K562 (cell line): Measurements from ENCODE around the gene AIFM3. TPM values are rescaled to one million over a fixed set of nuclear protein-coding genes. Genes with fewer than 3 reads are reported as not detected.

ENCODE experiments used
- CHD1 ChIP-seq: fragments of 200-600 bp; sonication (generic); IDR thresholded peaks from one replicate; pipeline ENCODE4 v1.6.1; 2012; ENCODE audit warnings: mild to moderate bottlenecking, moderate library complexity, low read length, inconsistent platforms
- CHD7 ChIP-seq: fragments of 200-600 bp; sonication (generic); IDR thresholded peaks from one replicate; pipeline ENCODE4 v1.6.1; 2012; ENCODE audit warnings: mild to moderate bottlenecking, low read depth, low read length, inconsistent platforms
- LARP7 ChIP-seq: fragments of 450-650 bp; IDR thresholded peaks from 2 replicates; pipeline ENCODE4 v1.6.1; 2016
- MNT ChIP-seq, 2 experiments: fragments of 450-650 bp; conservative IDR thresholded peaks; 2 replicates each; pipeline ENCODE4 v1.6.1; 2017; ENCODE audit warnings: mild to moderate bottlenecking in 2 of 2, moderate library complexity in 2 of 2
- NFE2L1 ChIP-seq: fragments of 450-650 bp; IDR thresholded peaks from 2 replicates; pipeline ENCODE4 v1.6.1; 2016; ENCODE audit warnings: missing genetic modification characterization, low read depth, mild to moderate bottlenecking, missing compliant biosample characterization, moderate library complexity, borderline replicate concordance
- POLR2AphosphoS2 ChIP-seq: IDR thresholded peaks from 2 replicates; pipeline ENCODE4 v1.6.1; 2012; ENCODE audit warnings: low read length, improper control_type of control experiment
- SRF ChIP-seq, 2 experiments: fragments of 250-450, 450-650 bp in 1 of 2; sonication (Bioruptor Pico) in 1 of 2; sonication (generic) in 1 of 2; formaldehyde crosslinking; IDR thresholded peaks; 2 replicates each; pipeline versions ENCODE4 v1.5.0 to v1.5.1; 2020 to 2022; ENCODE audit warnings: mild to moderate bottlenecking in 1 of 2, missing genetic modification reagents in 1 of 2
- ZBTB8A ChIP-seq: fragments of 450-650 bp; IDR thresholded peaks from 2 replicates; pipeline ENCODE4 v1.6.1; 2018; ENCODE audit warnings: mild to moderate bottlenecking, moderate library complexity; ENCODE audit not compliant: partially characterized antibody
- ZNF239 ChIP-seq: fragments of 250-450 bp; sonication (Bioruptor Pico); IDR thresholded peaks from 2 replicates; pipeline ENCODE4 v1.4.0; 2020; ENCODE audit warnings: mild to moderate bottlenecking
- ZNF274 ChIP-seq: IDR thresholded peaks from 2 replicates; pipeline ENCODE4 v1.6.1; 2011; ENCODE audit warnings: low read depth, mild to moderate bottlenecking, low read length, moderate library complexity, borderline replicate concordance
- ZNF280A ChIP-seq: fragments of 450-650 bp; IDR thresholded peaks from 2 replicates; pipeline ENCODE4 v1.6.1; 2018; ENCODE audit warnings: mild to moderate bottlenecking, low read depth; ENCODE audit not compliant: partially characterized antibody
- ZNF717 ChIP-seq: fragments of 250-450 bp; sonication (Bioruptor Pico); IDR thresholded peaks from 2 replicates; pipeline ENCODE4 v1.5.0; 2021
- polyA plus RNA-seq, 8 experiments: library from polyadenylated mRNA; depleted of rRNA in 4 of 8; stranded (reverse) in 5 of 8; unstranded in 3 of 8; fragments of >200 nt; fragmentation: Nextera tagmentation in 2 of 8; fragmentation: Illumina TruSeq in 1 of 8; extraction: Ambion mirVana in 2 of 8; extraction: Trizol in 1 of 8; gene quantifications; 2 replicates each; pipeline versions ENCODE4 v1.2.1 to v1.2.3, GENCODE V29; 2011 to 2014; ENCODE audit warnings: inconsistent platforms in 1 of 8, missing spikeins in 1 of 8
- total RNA-seq, 7 experiments: library from RNA; depleted of rRNA in 6 of 7; stranded (reverse); fragments of >200 nt in 6 of 7; fragmentation: Illumina TruSeq in 2 of 7; extraction: Trizol in 2 of 7; gene quantifications; 2 replicates each; pipeline versions ENCODE4 v1.2.1 to v1.2.3, GENCODE V29; 2011 to 2021; ENCODE audit warnings: low replicate concordance in 1 of 7

The AIFM3 gene
- total and polyA plus RNA-seq, 9 of the 15 experiments (the other 6 are each of a cell fraction or from before 2014, with no cell fraction given) = 0.03 to 0.20 (median 0.07) TPM; not detected in 1

DNA sequence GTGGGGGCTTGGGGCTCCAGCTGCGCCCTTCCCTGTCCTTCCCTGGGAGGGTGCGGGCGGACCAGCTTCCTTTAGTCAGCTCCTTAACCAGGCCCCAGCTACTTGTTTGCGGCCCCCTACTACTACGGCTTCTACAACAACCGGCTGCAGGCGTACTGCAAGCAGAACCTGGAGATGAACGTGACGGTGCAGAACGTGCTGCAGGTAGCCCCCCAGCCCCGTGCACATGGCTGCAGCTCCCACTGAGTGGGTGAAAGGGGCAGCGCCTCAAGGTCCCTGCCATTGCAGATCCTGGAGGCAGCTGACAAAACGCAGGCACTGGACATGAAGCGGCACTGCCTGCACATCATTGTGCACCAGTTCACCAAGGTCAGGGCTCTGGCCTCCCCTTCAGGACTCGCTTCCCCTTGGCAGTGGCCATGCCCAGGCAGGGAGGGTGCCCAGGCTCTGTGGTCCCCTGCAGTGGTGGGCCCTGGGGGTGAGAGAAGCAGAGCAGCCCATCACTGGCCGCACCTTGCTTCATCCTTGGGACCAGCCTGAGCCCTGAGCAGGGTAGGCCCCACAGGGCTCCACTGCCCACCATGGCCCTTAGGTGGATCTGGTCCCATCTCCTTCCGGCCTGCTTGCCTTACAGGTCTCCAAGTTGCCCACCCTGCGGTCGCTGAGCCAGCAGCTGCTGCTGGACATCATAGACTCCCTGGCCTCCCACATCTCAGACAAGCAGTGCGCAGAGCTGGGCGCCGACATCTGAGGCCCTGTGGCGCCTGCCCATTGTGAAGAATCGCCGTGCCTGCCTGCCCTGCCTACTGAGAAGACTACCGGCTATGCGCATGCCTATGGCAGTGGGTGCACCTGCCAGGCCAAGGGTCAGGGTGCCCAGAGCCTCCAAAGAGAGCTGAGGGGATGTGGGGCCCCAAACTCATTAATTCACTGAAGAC lies 29.8 kb downstream of the AIFM3 start (continued):
- TF ChIP-seq NFE2L1 = no peak
- TF ChIP-seq ZNF239 (CRISPR knock-in tag) = no peak
- no peak for TF ChIP-seq LARP7
- TF ChIP-seq POLR2AphosphoS2 = peak; percentile 58
- TF ChIP-seq ZNF280A = no peak
- TF ChIP-seq ZNF274 = no peak
- no peak for TF ChIP-seq CHD7
- no peak for TF ChIP-seq CHD1
- no peak for TF ChIP-seq MNT (conservative IDR thresholded peaks at IDR 0.05)
- TF ChIP-seq ZBTB8A = no peak
- TF ChIP-seq SRF (CRISPR knock-in tag; IDR thresholded peaks at IDR 0.05) = no peak
- TF ChIP-seq ZNF717 (CRISPR knock-in tag) = no peak
